GM18867 (cell line): ENCODE results near the gene PDIK1L.

ENCODE experiments used
- ATAC-seq: cut with Tn5 transposase; IDR thresholded peaks from one replicate; pipeline ENCODE4 v1.9.1; 2021; ENCODE audit warnings: mild to moderate bottlenecking, moderate library complexity; ENCODE audit not compliant: unreplicated experiment

PDIK1L gene

DNA sequence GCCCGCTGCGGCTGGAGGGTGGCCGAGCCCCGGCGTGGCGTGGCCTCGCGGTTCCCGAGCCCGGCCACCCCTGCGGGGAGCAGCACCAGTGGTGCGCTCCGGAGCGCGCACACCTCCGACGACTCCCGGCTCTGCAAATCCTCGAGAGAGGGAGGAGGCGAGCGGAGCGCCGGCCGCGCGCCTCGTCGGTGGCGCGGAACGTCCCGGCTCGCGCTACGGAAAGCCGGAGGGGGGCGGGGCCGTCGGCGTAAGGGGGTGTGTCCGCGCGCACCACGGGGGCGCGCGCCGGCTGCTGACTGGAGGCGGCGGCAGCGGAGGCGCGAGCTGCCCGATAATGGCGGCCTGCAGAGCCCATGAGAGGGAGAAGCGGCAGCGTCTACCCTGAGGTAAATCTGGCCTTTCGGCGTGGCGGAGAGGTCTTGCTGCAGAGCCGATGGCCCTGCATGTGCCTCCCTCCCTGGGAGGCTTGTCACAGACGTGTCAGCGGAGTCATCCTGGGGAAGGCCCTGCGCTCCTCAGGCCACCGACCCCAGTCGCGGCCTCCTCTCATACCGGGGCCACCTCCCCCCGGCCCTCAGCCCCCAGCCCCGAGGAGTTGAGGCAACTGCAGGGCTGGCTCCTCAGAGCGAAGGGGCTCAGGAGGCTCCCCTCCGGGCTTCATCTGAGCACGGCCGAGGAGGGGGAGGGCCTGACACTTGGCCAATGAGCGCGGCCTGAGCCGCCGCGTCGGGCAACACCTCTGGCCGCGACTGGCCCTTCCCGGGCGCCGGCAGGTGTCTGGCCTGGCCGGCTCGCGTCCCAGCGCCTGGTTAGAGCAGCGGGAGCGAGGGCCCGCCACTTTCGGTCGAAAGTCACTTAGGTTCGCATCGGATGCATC, at the start of gene PDIK1L:
Gene PDIK1L (plus strand): TSS at position 295 of the 877 bp plus-strand sequence. CDS start 2,485 bp downstream, outside the sequence.
- ATAC-seq: peak; percentile 73

DNA sequence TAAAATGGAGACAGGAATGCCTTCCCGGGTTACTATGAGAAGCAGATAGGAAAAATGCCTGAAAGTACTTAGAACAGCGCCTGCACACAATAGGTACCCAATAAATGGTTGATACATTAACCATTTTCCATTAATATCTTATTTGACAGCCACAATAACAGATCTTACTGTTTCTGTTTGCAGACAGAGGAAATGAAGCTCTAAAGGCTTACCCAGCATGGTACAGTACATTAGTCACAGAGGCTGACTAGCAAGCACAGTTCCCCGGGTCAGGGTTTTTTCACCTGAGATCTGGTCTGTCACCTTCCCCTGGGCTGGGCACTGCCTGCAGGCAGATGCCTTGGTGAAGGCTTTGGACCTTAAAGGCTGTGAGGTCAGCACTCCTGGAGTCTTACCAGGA, 47.1 kb upstream of the PDIK1L start:
- ATAC-seq: no peak

DNA sequence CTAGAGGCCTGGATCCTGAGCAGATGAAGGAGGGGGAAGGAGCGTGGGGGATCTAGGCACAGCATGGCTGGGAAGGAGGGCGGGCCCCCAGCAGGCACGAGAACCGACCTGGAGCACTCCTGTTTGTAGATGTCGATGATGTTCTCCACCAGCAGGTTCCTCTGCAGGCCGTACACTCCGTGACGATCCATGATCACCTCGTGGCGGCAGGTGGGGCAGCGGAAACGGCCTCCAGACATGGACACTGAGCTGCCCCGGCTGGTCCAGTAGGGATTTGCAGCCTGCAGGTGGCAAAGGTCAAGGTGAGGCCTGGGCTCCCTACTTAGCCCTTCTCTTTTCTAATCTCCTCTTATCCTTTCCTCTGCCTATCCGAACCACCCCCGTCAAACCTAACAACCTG, 45.5 kb upstream of the PDIK1L start:
- no peak for ATAC-seq

DNA sequence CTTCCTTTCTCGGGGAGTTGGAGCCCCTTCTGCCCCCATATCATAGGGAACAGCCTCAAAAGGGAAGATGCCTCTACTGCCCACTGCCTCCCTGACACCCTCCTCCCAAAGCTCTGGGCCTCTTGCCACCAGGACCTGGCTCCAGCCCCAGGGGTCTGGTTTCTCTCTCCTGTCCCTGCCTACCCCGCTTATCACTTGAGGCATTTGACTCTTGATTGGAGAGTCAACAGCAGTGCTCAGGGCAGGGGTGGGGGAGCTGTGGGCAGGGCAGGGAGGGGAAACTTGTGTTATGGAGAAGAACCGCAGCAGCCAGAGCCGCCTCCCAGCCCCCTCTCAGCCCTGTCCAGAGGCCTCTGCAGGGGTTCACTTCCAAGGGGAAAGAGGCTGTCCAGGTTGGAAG, 44.8 kb upstream of the PDIK1L start:
- ATAC-seq: no peak

DNA sequence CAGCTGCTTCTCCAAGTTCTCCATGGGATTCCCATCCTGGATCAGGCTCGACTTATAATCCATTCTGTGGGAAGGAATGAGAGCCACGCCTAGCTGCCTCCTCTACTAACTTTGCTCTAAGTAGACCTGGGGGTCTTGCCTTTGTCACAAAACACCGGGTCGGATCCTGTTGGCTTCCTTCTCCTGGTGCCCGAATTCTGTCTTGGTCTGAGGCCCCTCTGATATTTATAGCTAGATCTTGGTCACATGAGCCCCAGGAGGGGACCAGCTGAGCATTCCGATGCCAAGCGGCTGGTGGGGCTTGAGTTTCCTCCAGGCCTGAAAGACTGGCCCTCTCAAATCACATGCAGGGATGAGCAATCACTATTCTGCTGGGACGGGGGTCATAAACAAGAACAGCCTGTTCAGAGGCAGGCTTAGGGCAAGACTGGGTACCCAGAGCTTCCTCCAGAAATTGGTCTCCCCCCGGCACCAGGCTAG, 44.2 kb upstream of the PDIK1L start, which contains the start of gene TRIM63:
Gene TRIM63 (minus strand): TSS at position 199 of the 480 bp plus-strand sequence. CDS start 136 bp downstream, at position 63.
- no peak for ATAC-seq

DNA sequence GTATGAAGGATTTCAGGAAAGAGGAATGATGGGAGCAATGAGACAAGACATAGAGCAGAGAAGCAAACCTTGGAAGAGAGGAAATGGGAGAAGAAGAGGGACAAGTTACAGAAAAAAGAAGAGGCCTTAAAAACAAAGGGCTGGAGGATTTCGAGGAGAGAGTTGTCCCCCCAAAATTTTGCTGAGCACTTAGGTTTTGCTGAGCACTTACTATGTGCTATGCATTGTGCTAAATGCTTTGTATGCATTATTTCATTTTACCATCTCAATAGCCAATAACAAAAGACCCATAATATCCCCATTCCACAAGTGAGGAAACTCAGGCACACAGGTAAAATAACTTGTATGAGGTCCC, 41.7 kb upstream of the PDIK1L start:
- ATAC-seq: no peak

DNA sequence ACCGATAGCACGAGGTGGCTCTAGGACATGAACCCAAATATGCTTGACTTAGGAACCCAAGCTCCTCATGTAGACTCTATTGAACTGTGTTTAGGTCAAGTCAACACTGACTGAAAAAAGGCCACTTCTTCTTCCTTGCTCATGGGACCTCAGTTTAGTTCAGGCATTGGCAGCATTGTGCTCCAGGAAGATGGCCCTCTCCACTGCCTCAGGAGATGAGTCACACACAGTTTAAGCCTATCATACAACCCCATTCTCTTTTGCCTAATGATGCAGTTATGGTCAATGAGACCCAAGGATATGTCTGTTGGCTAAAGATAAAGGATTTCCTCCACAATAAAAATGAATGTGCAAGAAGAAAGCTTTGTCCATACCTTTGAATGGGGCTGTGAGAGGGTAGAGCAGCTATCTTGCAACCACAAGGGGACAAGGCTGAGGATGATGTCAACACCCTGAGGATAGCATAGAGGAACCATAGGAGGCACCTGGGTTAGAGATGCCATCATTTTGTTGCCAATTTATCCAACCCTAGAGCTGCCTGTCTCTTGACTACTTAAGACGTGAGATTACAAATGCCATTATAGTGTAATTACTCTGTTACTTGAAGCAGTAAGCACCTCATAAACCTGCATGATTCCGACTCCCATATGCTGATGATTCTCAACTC, 41.2 kb upstream of the PDIK1L start:
- ATAC-seq: no peak

GRCh38 chr1:26070963-26071342, 40.7 kb upstream of the PDIK1L start:
- ATAC-seq: no peak

DNA sequence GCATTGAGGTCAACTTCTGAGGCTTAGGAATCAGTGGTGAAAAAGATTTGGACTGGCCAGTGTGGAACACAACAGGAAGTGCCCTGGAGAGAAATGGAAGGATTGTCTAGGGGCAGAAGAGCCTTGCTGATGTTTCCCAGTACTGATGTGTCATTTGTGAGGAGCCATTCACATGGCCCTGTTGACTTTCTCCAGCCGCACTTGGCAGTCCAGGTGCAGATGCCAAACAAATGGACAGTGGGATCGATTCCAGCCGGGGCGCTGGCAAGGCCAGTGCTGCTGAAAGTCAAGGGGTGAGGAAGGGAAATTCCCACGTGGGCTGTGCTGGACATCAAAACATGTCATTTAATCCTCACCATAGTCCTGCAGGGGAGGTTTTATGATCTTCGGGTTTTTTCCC, 39.3 kb upstream of the PDIK1L start:
- ATAC-seq: no peak

GRCh38 chr1:26075421-26076144, 36.0 kb upstream of the PDIK1L start:
- no peak for ATAC-seq

GRCh38 chr1:26077524-26077923, 34.1 kb upstream of the PDIK1L start:
- no peak for ATAC-seq

GRCh38 chr1:26078286-26079177, 33.1 kb upstream of the PDIK1L start:
- no peak for ATAC-seq

- no peak for ATAC-seq
These were observed 32.5 kb upstream of the PDIK1L start for GRCh38 chr1:26079178-26079563.

- no peak for ATAC-seq
These were observed 31.4 kb upstream of the PDIK1L start for GRCh38 chr1:26079960-26080814.

GRCh38 chr1:26081267-26082019, 30.2 kb upstream of the PDIK1L start:
- no peak for ATAC-seq

- ATAC-seq: no peak
These were observed 29.6 kb upstream of the PDIK1L start for GRCh38 chr1:26082020-26082350.

DNA sequence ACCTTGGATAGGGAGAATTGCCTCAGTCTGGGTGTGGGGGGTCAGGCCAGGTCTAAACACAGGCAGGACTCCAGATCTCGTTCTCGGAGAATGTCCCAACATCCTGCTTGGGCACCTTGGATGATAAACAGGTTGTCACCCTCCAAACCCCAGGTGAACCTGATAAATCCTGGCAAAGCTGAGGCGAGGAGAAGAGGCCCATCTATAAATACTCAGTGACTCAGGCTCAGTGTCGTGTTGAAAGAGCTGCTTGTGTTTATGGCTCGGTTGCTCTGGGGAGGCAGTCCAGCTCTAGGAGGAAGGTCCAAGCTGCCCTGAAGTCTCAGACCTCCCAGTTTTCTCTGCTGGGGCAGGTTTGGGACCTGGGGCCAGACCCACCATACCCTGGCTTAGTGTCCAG, 28.4 kb upstream of the PDIK1L start:
- ATAC-seq: no peak

- no peak for ATAC-seq
These were observed 27.5 kb upstream of the PDIK1L start for GRCh38 chr1:26084091-26084561.

GRCh38 chr1:26084844-26085243, 26.8 kb upstream of the PDIK1L start:
- no peak for ATAC-seq
